Endothelial cell (in vitro differentiated cells): ENCODE data around the gene ULK1. TPM values are rescaled to one million over a fixed set of nuclear protein-coding genes. Genes with fewer than 3 reads are reported as not detected.

Experiments
- DNase-seq: peaks from one replicate; pipeline ENCODE4 v3.0.0; 2021; ENCODE audit warnings: low spot score
- H3K27ac Mint-ChIP-seq: one replicate; pipeline ENCODE4 v1.8.0; 2021; ENCODE audit warnings: mixed read lengths, inconsistent platforms; ENCODE audit not compliant: unreplicated experiment
- H3K27me3 Mint-ChIP-seq: one replicate; pipeline ENCODE4 v1.8.0; 2021; ENCODE audit warnings: mild to moderate bottlenecking, moderate library complexity, mixed read lengths, inconsistent platforms; ENCODE audit not compliant: unreplicated experiment
- H3K36me3 Mint-ChIP-seq: one replicate; pipeline ENCODE4 v1.8.0; 2021; ENCODE audit warnings: mild to moderate bottlenecking, low read depth, mixed read lengths, inconsistent platforms; ENCODE audit not compliant: unreplicated experiment
- H3K4me1 Mint-ChIP-seq: one replicate; pipeline ENCODE4 v1.8.0; 2021; ENCODE audit warnings: mild to moderate bottlenecking, mixed read lengths, inconsistent platforms; ENCODE audit not compliant: unreplicated experiment
- H3K4me3 Mint-ChIP-seq: one replicate; pipeline ENCODE4 v1.8.0; 2021; ENCODE audit warnings: mild to moderate bottlenecking, mixed read lengths, inconsistent platforms; ENCODE audit not compliant: unreplicated experiment
- H3K9me3 Mint-ChIP-seq: one replicate; pipeline ENCODE4 v1.8.0; 2021; ENCODE audit warnings: mixed read lengths, inconsistent platforms; ENCODE audit not compliant: unreplicated experiment
- total RNA-seq: library from RNA; stranded (reverse); fragmentation: NEBNext Ultra II Directional; extraction: Animal tissue kit (Norgen Biotek cat#: 25700); gene quantifications from one replicate; pipeline ENCODE4 v1.2.1, GENCODE V29; 2021; ENCODE audit not compliant: unreplicated experiment
- TF ChIP-seq, protein P1 (sequence below): fragments of 200-600 bp; sonication (generic); IDR thresholded peaks from one replicate; pipeline ENCODE4 v1.5.0; 2021; ENCODE audit warnings: antibody characterized with exemption; ENCODE audit not compliant: unreplicated experiment

Gene ULK1
- total RNA-seq, 1 donor from 2014 or later = 53.7 TPM

DNA sequence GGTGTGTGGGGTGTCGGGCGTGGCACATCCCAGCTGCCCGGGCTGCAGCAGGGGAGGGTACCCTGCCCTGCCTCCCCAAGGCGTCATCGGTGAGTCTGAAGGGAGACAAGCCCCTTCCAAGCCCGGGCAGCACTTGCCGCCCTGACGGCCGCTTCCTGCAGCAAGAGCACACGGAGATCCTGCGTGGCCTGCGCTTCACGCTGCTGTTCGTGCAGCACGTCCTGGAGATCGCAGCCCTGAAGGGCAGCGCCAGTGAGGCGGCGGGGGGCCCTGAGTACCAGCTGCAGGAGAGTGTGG, 24.6 kb downstream of the ULK1 start:
- Mint-ChIP-seq H3K9me3 (no peaks in the 10 kb centered on the region), H3K36me3 (peaks cover 9% of the 10 kb centered on the region), H3K4me3 (no peak overlapping the region), H3K4me1 (no peaks in the 10 kb centered on the region), H3K27ac (no peak overlapping the region), H3K27me3 (peaks cover 2% of the 10 kb centered on the region)
- no peak for DNase-seq
- TF ChIP-seq, protein P1, sequence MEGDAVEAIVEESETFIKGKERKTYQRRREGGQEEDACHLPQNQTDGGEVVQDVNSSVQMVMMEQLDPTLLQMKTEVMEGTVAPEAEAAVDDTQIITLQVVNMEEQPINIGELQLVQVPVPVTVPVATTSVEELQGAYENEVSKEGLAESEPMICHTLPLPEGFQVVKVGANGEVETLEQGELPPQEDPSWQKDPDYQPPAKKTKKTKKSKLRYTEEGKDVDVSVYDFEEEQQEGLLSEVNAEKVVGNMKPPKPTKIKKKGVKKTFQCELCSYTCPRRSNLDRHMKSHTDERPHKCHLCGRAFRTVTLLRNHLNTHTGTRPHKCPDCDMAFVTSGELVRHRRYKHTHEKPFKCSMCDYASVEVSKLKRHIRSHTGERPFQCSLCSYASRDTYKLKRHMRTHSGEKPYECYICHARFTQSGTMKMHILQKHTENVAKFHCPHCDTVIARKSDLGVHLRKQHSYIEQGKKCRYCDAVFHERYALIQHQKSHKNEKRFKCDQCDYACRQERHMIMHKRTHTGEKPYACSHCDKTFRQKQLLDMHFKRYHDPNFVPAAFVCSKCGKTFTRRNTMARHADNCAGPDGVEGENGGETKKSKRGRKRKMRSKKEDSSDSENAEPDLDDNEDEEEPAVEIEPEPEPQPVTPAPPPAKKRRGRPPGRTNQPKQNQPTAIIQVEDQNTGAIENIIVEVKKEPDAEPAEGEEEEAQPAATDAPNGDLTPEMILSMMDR = no peak

DNA sequence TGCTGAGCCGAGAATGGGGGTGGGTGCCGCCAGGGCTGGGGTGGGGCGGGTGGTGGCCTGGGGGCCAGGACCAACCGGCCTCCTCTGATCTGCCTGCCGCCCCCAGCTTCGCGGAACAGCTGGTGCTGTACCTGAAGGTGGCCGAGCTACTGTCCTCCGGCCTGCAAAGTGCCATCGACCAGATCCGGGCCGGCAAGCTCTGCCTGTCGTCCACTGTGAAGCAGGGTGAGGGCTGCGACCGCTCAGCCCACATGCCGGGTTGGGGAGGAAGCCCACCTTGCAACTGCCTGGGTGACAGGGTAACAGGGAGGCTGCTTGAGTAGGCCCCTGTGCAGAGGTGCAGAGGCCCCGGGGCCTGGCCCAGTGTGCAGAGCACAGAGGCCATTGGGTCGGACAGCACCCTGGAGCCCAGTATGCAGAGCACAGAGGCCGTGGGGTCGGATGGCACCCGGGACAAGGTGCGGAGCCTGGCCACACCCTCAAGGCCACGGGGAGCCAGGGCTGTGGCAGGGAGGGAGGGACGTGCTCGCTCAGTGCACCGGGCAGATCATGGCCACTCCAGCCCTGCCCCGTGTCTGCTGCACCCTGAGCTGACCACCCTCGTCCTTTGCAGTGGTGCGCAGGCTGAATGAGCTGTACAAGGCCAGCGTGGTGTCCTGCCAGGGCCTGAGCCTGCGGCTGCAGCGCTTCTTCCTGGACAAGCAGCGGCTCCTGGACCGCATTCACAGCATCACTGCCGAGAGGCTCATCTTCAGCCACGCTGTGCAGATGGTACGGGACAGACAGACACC, 25.1 kb downstream of the ULK1 start:
- Mint-ChIP-seq H3K4me1 (no peaks in the 10 kb centered on the region), H3K36me3 (peaks cover 9% of the 10 kb centered on the region), H3K27ac (no peak overlapping the region), H3K27me3 (peaks cover 2% of the 10 kb centered on the region), H3K4me3 (no peak overlapping the region), H3K9me3 (no peaks in the 10 kb centered on the region)
- DNase-seq = no peak
- TF ChIP-seq, protein P1 = no peak

DNA sequence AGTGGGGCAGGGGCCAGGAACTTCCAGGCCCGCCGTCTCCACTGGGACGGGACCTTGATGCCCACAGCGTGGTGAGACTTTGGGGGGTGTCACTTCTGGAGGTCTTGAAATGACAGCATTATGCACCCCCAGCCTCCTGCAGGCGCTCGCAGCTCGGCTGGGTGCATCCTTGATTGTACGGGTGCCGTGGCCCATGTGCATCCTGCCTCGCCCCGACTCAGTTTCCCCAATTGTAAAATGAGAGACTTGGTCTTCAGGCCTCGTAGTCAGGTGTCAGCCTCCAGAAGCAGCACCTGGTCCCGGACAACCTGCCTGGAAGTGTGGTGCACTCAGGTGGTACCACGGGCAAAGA, 25.7 kb downstream of the ULK1 start:
- DNase-seq = no peak
- Mint-ChIP-seq H3K27me3 (peaks cover 4% of the 10 kb centered on the region), H3K27ac (no peak overlapping the region), H3K4me1 (no peaks in the 10 kb centered on the region), H3K4me3 (no peak overlapping the region), H3K9me3 (no peaks in the 10 kb centered on the region), H3K36me3 (peaks cover 9% of the 10 kb centered on the region)
- TF ChIP-seq, protein P1 = no peak

DNA sequence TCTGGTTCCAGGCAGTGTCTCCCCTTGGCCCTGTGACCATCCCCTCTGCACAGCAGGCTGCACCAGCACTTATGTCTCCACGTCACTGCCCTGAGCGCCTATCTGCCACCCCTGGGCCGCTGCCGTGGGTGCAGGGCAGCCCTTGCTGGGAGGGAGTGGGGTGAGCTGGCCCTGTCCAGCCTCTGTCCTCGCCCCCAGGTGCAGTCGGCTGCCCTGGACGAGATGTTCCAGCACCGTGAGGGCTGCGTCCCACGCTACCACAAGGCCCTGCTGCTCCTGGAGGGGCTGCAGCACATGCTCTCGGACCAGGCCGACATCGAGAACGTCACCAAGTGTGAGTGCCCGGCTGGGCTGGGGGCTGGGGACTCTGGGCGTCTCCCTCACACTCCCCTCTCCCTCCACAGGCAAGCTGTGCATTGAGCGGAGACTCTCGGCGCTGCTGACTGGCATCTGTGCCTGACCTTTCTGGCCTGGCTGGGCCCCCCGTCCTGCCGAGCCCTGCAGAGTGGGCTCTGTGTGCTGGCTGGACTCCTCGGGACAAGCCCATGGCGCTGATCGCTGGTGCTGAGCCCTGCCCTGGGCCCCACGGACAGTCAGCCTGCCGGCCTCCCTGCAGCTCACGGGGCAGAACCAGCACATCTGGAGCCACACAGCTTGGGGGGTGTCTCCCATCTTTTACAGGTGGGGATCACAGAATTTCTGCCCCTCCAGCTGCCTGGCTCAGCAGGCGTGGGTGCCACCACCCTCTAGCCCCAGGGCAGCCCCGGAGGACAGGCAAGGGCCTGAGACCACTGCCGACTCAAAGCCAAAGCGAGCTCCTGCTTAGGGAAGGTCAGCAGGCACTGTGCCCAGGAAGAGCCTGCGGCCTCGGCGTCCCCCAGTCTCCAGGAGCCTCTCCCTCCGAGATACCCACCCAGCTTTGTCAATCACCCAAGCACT, 26.7 kb downstream of the ULK1 start:
- Mint-ChIP-seq H3K36me3 (peaks cover 9% of the 10 kb centered on the region), H3K27me3 (peaks cover 4% of the 10 kb centered on the region), H3K4me3 (no peak overlapping the region), H3K27ac (no peak overlapping the region), H3K9me3 (no peaks in the 10 kb centered on the region), H3K4me1 (no peaks in the 10 kb centered on the region)
- DNase-seq = no peak
- TF ChIP-seq, protein P1 = no peak
